Stimulated activated CD8-positive, alpha-beta memory T cell treated with anti-CD3 and anti-CD28 coated beads, Interleukin-4, amount 100 ng/mL, for 1 hour (primary cell): Measurements from ENCODE around the gene HSPA4L.

Experiments used
- DNase-seq, 2 donors: peaks; one replicate each; pipeline ENCODE4 v3.0.0-alpha.2; 2020; ENCODE audit warnings: low read depth in 2 of 2, low spot score in 1 of 2

The HSPA4L gene

DNA sequence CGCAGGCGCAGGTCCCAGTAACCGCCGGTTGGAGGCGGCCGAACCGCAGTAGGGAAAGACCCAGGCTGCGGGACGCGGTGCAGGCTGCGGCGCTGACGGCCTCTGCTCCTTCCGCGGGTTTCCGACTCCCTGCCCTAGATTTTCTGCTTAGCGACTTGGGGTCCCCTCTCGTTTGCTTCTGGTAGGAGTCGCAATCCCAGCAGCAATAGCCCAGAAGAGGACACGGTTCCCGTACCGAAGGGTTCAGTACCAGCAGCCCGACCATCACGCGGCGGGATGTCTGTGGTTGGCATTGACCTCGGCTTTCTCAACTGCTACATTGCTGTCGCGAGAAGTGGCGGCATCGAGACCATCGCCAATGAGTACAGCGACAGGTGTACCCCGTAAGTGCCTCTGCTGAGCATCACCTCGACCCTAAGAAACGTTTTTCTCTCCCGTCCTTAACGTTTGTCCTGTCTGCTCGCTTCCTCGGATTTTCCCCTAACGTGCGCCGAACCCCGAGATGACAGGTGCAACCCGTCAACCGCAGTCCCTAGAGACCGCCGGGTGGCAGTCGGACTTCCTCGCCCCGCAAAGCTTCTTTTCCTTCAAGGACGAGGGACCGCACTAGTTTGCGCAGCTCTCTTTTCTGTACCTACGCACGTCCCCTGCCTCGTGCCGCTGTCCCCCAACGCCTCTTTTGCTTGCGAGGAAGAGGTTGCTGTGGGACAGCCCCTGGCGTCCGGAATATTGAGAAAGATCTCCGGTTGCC, at the start of gene HSPA4L:
HSPA4L (plus strand) TSS at position 48 of the 751 bp plus-strand sequence; CDS start at position 277, 229 bp downstream.
- DNase-seq = no peak

DNA sequence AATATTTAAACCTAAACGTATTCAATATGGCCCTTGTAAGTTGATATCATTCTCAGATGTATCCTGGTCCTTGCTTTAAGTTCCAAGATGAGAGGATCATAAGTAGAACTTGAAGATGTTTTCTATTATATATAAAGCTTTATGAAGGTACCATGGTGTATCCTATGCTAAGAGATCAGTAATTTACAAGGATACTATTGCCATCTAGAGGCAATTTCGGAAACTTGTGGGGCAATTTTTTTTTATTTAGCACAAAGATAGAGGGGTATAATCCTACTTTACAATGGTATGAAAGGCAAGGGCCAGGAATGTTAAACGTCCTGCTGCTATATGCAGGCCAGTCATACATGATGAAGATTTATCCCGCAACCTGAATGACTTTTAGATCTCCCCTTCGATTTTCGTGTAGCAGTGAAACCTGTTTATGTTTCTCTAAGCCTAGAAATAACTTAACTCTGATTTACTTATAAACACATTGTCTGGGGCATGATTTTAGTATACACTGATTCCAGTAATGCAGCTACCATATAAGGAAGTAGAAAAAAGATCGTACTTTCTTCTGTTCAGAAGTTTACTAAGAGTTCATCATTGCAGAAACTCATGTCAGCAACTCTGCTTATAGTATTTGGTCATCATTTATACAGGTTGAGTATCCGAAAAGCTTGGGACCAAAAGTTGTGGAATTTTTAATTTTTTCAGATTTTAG, 49.3 kb upstream of the HSPA4L start:
- no peak for DNase-seq

DNA sequence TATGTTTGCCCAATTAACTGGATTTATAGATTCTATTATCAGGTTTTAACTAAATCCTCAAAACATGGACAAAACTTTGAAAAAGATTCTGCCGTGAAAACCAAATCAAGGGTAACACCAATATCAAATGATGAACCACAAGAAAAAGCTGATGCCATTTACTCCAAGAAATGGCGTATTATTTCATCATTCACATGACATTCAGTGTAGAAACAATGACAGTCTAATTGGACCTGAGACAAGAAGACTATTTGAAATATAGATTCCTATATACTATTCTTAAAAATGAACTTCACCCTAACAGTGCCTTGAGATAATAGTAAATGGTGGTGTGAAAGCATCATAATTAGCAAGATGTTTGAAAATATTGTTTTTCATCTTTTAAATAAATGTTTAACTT, 47.1 kb upstream of the HSPA4L start:
- DNase-seq = no peak

DNA sequence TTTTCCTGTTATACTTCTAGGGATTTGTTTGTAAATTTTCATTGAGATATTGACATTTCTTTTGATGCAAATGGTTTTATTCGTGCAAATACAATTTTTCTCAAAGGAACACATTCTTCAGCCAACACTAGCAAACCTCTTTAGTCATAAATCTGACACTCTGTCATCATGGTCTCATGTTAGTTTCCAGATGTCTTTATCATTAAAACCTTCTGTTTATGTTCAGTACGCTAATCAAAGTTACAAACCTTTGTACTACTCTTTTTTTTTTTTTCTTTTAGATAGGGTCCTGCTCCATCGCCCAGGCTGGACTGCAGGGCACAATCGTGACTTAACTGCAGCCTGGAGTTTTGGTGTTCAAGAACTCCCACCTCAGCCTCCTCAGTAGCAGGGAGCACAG, 44.8 kb upstream of the HSPA4L start:
- no peak for DNase-seq

DNA sequence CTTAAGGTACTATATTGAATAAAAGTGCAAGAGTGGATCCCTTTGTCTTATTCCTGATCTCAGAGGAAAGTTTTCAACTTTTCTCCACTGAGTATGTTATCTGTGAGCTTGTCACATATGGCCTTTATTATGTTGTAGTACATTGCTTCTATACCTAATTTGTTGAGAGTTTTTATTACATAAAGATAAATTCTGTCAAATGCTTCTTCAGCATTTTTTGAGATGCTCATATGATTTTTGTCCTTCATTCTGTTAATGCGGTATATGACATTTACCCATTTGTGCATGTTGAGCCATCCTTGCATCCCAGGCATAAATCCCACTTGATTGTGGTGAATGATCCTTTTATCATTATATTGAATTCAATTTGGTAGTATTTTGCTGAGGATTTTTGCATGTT, 40.9 kb upstream of the HSPA4L start:
- no peak for DNase-seq

DNA sequence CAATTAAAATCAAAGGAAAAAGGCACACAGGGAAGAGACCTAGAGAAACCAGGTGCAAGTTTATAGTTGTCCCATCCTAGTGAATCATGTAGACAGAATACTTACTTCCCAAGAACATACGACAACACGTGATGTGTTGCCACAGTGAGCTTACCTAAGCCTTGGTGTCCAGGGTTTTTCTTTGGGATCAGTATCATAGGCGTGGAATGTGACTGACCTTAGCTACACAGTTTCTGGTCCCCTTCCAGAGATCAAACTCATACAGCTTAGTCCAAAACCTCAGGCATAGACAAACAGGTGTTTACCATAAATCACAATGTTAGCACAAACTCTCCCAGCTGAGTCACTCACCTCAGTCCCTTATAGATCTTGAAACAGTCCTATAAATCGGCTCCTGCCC, 34.2 kb upstream of the HSPA4L start:
- no peak for DNase-seq

DNA sequence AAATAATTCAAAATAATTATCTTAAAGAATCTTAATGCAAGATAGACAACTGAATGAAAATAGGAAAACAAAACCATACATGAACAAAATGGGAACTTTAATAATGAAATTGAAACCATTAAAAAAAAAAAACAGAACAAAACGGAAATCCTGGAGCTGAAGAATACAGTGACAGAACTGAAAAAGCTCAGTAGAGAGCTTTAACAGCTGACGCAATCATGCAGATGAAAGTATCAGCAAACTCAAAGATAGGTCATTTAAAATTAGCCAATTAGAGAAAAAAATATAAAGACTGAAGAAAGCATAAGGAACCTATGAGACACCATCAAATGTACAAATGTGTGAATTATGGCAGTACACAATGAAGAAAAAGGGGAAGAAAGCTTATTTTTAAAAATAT, 33.2 kb upstream of the HSPA4L start:
- DNase-seq = no peak

DNA sequence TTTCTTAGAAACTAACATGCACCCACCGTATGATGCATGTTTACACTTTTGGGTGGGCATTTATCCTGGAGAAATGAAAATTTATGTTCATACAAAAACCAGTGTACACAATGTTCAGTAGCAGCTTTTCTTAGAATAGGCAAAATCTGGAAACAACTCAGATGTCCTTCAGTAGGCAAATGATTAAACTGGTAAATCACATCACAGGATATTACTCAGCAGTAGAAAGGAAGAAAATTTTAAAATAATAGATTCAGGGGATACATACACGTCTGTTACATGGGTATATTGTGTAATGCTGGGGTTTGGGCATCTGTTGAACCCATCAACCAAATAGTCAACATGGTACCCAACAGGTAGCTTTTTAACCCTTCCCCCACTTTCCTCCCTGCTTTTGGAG, 25.2 kb upstream of the HSPA4L start:
- DNase-seq = no peak

DNA sequence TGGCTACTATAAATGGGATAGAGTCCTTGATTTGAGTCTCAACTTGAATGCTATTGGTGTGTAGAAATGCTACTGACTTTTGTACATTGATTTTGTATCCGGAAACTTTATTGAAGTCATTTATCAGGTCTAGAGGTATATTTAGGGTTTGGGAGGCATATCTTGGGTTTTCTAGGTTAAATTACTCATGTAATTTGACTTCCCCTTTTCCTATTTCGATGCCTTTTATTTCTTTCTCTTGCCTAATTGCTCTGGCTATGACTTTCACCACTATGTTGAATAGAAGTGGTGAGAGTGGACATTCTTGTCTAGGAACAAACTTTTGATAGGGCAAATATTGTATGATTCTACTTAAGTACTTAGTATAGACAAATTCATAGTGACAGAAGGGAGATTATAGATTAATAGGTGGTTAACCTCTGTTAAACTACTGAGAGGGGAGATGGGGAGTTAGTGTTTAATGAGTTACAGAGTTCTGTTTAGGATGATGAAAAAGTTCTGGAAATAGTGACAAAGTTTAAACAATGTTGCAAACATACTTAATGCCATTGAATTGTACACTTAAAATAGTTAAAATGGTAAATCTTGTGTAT, 22.8 kb upstream of the HSPA4L start:
- DNase-seq = no peak

DNA sequence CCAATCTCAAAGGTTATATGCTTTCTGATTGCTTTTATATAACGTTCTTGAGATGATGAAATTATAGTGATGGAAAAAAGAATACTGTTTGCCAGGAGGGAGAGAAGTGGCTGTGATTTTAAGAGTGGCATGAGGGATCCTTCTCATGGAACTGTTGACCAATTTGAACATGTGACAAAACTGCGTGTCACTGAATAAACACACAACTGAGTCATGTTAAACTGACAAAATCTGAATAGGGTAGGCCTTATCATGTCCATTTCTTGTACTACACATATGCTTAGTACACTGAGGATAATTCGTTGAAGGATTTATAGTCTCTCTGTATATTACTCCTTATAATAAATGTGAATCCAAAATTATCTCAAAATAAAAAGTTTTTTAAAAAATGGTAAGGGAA, 22.2 kb upstream of the HSPA4L start:
- DNase-seq = no peak

DNA sequence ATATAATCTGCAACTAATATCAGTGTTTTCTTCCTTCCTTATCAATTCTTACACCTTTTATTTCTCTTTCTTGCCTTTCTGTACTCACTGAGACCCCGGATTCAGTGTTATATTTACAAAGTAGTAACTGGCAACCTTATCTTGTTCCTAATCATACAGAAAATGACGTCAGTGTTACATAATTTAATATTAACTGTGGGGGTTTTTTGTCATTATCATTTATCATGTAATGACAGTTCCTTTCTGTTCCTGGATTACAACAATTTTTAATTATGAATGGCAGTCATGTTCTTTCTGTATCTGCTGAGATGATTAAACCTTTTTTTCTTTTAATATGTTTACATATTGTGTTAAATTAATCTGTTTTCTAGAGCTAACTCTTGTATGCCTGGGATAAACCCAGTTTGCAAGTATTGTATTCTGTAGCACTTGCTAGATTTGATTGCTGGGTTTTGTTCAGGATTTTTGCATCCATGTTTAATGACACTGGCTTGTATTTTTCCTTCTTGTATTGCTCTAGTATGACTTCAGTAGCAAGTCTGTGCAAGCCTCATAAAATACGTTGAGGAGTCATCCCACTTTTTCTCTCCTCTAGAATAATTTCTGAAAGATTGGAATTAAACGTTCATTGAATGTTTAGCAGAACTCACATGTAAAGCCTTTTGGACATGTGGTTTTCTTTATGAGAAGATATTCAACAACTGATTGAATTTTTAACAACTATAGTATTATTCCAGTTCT, 10.4 kb upstream of the HSPA4L start:
- DNase-seq = no peak

DNA sequence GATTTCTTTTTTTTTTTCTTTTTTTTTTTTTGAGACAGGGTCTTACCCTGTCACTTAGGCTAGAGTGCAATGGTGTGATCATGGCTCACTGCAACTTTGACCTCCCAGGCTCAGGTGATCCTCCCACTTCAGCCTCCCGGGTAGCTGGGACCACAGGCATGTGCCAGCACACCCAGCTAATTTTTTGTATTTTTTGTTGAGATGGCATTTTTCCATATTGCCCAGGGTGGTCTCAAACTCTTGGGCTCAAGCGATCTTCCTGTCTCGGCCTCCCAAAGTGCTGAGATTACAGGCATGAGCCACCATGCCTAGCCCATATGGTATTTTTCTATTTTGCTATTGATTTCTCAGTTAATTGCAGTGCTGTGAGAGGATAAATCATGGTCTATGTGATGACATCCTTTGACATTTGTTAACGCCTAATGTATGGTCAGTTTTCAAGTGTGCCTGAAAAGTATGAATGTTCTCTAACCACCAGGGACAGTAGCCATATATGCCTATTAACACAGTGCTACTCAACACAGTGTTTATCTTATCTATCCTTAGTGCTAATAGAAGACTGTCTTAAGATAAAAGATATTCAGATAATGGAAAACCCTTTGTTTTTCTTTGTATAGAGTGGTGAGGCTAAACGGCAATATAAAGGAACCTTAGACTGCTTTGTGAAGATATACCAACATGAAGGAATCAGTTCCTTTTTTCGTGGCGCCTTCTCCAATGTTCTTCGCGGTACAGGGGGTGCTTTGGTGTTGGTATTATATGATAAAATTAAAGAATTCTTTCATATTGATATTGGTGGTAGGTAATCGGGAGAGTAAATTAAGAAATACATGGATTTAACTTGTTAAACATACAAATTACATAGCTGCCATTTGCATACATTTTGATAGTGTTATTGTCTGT, 9.1 kb upstream of the HSPA4L start:
- no peak for DNase-seq

DNA sequence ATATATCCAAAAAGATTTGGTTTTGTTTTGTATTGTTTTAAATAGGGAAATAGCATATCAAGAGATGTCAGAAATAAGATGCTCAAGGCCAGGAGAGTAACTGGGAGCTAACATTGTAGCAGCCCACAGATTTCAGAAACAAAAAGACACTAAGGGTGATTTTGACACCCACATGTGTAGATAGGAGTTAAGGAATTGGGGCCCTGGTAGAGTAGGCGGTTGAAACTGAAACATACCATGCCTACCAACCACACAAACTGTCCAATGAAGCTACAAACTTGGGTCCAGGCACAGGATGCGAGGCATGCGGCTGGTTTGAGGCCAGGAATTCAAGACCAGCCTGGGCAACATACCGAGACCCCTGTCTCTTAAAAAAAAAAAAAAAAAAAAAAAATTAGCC, 6.3 kb upstream of the HSPA4L start:
- DNase-seq = no peak

DNA sequence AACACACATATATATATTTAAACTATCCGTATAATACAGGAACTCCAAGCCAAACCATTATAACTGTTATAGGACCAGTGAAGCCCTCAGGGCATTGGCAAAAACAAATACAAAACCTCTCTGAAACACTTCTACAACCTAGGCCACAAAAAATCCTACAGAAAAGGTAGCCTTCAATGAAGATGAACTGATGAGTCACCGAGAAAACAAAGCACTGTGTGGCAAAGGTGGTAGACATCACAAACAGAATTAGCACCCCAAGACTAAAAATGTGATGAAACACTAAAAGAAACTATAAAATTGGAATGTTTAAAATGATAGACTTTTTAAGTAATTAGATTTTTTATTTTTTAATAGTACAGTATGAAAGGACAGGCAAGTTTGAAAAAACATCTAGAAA, 5.5 kb upstream of the HSPA4L start:
- no peak for DNase-seq

DNA sequence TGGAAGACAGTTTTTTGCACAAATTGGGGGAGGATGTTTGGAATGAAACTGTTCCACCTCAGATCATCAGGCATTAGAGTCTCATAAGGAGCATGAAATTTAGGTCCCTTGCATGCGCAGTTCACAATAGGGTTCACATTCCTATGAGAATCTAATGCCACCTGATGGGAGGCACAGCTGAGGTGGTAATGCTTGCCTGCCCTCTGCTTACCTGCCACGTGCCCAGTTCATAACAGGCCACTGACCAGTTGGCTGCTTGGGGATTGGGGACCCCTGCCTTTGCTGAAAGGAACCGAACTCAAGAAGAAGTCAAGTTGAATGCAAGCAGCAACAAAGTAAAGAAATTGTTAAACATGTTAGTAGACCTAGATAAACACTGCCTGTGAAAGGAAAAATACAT, 4.6 kb upstream of the HSPA4L start:
- DNase-seq = no peak

DNA sequence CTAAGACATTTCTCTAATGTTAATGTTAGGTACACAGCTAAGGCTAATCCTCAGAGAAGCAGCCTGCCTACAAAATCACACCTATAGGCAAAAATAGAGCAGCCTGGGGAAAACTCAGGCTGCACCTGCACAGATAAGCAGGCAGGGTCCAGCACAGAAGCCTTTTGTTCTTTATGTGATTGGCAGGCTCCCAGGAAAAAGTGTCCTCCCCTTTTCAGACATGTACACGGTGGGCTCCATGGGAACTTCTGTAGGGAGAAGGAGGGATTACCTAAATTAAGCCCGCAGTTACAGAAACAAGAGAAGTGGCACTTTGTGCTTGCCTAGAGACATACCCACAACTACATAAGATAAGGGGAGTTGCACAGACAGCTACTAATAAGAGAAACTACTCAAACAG, 4.0 kb upstream of the HSPA4L start:
- no peak for DNase-seq

DNA sequence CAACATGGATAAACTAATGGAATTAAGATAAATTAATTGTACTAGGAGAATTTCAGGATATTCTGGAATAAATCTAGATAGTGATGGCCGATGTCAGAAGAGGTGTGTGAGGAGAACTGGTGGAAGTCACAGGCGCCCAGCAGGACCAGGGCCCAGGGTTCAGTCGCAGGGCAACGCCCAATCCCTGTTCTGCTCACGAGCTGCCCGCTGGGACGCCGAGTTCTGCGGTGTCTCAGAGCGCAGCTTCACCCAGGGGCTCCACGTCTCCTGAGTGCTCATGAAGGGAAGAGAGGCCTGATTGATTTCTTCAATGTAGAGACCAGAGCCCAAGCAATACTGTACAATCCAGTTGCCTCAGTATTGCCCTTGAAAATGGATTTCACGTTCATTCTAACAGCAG, 1.5 kb upstream of the HSPA4L start:
- DNase-seq = no peak

DNA sequence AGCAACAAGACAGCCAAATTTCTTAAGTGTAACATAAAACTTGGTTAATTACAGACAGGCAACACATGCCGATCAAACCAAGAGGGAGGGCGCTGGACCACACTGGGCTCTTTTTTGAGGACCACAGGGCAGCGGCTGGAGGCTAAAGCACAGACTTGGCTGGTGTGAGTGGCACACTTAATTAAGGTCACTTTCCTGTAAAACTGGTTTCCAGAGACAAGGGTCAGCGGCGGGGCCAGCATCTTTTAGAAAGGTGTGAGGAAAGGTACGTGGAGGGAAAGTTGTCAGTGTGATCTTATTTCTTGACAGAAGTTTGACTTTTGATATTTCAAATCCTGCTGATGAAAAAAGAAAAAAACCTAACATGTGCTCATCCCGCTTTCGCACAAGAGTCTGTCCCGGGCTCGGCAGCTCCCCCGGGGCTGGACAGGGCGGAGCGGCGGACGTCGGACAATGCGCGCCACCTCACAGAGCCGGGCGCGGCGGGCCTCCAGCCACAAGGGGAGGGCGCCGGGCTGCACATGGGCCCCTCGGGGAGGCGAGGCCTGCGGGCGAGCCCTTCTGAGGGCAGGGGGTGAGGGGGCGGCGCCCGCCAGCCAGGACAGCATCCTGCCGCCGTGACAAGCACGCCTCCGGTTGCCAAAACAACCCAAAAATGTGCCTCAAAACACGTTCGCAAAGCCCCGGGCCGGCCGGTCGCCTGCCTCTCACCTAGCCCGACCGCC, 660 bp upstream of the HSPA4L start:
- no peak for DNase-seq

DNA sequence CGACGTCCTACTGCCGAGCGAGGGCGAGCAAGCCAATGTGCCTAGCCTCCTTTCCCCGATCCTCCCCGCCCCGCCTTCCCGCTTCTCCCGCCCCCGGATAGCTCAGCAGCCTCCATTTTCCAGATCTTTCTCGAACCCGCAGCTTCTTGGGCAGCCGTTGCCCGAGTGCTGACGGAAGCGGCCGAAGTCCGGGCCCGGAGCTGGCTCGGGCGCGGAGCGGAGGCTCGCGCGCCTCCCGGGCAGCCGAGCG, 172 bp upstream of the HSPA4L start:
- DNase-seq = no peak

DNA sequence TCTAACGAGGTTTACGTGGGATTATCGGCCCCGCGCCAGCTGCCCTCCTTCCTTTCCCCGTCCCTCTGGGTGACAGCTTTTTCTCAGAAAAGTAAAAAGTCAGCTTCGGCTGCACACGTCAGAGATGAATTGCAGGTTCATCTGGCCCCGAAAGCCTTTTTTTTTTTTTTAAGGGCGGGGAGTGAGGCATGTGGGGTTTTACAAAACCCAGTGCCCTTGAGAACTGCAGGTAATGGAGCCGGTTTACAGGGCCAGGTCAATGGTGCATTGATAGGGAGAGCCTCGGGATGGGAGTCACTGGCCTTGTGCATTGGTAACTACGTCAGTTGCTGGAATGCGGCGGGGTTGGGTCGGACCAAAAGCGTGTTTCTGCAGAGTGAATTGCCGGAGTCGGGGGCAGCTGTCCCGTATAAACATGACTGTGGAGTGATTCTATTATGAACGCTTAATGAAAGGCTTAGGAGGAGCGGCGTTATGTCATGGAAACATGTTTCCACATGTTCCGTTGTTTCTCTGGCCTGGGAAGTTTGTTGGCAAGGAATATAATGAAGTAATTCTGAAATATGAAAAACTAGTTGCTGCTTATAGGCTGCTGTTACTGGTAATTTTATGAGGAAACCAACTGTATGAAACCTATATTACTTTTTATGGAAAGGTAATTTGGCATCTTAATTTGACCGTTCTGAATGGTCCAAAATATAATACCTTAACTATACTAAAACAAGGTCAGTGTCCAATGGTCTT, 1.1 kb downstream of the HSPA4L start:
- no peak for DNase-seq
